Measurements from ENCODE around the gene ZP3. TPM values are rescaled to one million over a fixed set of nuclear protein-coding genes. Genes with fewer than 3 reads are reported as not detected.

Gene ZP3
- total RNA-seq = 1.1 and 2.7 TPM in 2 replicates

DNA sequence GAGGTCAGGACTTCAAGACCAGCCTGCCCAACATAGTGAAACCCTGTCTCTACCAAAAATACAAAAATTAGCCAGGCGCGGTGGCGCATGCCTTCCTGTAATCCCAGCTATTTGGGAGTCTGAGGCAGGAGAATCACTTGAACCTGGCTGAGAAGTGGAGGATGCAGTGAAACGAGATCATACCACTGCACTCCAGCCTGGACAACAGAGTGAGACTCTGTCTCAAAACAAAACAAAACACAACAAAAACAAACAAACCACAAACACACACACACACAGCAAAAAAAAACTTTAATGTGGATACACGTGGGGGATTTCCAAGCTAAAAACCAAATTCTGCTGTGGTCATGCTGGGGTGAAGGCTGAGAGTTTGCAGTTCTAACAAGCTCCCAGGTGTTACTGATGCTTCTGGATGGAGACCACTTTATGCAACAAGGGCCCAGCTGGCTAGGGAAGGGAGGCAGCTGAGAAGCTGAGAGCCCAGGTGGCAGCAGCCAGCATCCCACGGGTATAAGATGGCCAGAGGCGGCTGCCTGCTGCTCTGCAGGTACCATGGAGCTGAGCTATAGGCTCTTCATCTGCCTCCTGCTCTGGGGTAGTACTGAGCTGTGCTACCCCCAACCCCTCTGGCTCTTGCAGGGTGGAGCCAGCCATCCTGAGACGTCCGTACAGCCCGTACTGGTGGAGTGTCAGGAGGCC is at the start of gene ZP3:
TSS of gene ZP3 (plus strand) at position 538 of the 699 bp plus-strand sequence. CDS start at position 553, 15 bp downstream.

DNA sequence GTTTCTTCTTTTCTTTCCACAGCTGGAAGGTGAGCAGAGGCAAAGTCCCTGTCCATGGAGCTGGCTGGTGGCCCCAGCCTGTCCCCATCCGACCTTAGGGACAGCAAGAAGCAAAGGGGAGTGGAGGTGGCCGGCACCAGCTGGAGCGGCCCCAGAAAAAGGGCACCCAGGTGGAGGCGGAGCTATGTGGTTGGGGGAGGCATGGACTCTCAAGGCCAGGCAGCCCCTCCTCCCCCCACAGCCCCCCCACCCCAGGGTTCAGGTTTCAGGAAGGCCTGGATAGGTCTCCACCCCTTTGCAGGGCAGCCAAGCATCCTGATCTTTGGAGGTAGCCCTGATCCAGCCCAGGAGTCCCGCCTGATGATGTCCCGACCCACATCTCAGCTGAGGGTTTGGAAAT is 15.2 kb upstream of the ZP3 start, which contains the start of gene SSC4D:
TSS of gene SSC4D (minus strand) at position 161 of the 400 bp plus-strand sequence. CDS start 5,258 bp downstream, outside the sequence.

DNA sequence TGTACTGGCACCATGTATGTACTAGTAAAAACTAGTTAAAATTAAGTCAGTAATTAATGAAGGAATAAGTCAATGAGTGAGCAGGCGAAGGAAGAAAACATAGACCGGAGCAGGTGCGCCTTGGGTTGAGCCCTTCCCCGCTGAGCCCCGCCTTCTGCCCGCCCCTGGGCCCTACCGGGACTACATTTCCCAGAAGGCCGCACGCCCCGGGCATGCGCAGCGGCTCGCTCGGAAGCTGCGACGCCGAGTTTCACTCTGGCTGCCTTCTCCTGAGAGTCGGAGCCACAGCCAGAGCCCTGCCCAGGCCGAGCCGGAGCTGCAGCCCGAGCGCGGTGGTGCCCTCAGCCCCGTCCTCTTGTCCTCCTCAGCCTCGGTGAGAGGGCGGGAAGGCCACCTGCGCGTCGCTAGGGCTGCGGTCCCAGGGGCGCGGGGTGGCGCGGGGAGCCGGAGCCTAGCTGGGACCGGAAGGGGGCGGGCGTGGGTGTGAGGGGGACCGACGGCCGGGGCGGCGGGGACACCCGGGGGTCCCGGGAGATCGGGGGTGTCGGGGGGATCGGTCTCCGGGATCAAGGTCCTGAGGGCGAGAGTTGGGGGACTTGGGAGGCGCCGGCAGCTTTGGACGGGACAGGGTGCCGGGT is 36.8 kb downstream of the ZP3 start, which contains the start of gene DTX2:
TSS of gene DTX2 (plus strand) at position 246 of the 638 bp plus-strand sequence. CDS start 18,801 bp downstream, outside the sequence.

Other genes with a start within 250 kb of the ZP3 start
- 0.45 and 1.3 TPM in 2 replicates for gene SRRM3, start 223.1 kb upstream of the ZP3 start, total RNA-seq
- gene HSPB1, start 122.3 kb upstream of the ZP3 start, total RNA-seq = 54.2 and 87.1 TPM in 2 replicates
- gene YWHAG, start 66.0 kb upstream of the ZP3 start, total RNA-seq = 111 and 133 TPM in 2 replicates
- gene SSC4D, start 15.3 kb upstream of the ZP3 start, total RNA-seq = 0.36 and 0.47 TPM in 2 replicates
- gene DTX2, start 36.8 kb downstream of the ZP3 start, total RNA-seq = 2.8 and 4.9 TPM in 2 replicates
- 0.27 TPM in 1 of 2 replicates, not detected in the other for gene UPK3B, start 85.6 kb downstream of the ZP3 start, total RNA-seq
- not detected in 2 replicates for gene SPDYE16, start 118.3 kb downstream of the ZP3 start, total RNA-seq
- 3.2 and 3.7 TPM in 2 replicates for gene POMZP3, start 202.3 kb downstream of the ZP3 start, total RNA-seq